HFF-Myc (cell line): ENCODE results near the gene SMIM10L2A.

Source experiments
- DNase-seq: peaks from one replicate; pipeline ENCODE4 v3.0.0-alpha.2; 2011; ENCODE audit warnings: low read depth; ENCODE audit errors: extremely low read depth
- H3K4me3 ChIP-seq: replicated peaks from 2 replicates; pipeline ENCODE4 v1.5.1; 2011; ENCODE audit warnings: low read depth, mild to moderate bottlenecking, control low read depth, low read length
- TF ChIP-seq, protein P1 (sequence below): IDR thresholded peaks from 2 replicates; pipeline ENCODE4 v1.5.1; 2012; ENCODE audit warnings: mild to moderate bottlenecking, low read depth, low read length, control low read depth; ENCODE audit errors: missing control alignments

SMIM10L2A gene

DNA sequence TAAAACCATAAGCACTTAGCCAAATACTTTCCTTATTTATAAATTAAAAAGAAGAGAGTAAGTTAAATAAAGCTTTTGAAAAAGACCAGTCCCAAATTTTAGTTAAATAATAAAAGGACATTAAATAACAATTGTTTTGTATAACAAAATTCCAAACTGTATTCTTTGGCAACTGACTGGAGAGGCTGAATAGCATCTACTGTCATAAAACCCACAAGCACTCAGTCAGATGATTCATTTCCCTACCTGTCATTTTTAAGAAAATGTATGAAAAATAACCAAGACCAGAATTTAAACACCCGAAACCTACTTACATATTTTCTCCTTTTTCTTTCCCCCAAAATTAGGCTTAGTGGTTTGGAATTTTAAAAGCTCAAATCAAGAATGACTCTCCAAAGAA is 32.5 kb upstream of the SMIM10L2A start:
- TF ChIP-seq, protein P1, sequence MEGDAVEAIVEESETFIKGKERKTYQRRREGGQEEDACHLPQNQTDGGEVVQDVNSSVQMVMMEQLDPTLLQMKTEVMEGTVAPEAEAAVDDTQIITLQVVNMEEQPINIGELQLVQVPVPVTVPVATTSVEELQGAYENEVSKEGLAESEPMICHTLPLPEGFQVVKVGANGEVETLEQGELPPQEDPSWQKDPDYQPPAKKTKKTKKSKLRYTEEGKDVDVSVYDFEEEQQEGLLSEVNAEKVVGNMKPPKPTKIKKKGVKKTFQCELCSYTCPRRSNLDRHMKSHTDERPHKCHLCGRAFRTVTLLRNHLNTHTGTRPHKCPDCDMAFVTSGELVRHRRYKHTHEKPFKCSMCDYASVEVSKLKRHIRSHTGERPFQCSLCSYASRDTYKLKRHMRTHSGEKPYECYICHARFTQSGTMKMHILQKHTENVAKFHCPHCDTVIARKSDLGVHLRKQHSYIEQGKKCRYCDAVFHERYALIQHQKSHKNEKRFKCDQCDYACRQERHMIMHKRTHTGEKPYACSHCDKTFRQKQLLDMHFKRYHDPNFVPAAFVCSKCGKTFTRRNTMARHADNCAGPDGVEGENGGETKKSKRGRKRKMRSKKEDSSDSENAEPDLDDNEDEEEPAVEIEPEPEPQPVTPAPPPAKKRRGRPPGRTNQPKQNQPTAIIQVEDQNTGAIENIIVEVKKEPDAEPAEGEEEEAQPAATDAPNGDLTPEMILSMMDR: no peak
- DNase-seq: no peak
- H3K4me3 ChIP-seq: no peak overlapping the region

DNA sequence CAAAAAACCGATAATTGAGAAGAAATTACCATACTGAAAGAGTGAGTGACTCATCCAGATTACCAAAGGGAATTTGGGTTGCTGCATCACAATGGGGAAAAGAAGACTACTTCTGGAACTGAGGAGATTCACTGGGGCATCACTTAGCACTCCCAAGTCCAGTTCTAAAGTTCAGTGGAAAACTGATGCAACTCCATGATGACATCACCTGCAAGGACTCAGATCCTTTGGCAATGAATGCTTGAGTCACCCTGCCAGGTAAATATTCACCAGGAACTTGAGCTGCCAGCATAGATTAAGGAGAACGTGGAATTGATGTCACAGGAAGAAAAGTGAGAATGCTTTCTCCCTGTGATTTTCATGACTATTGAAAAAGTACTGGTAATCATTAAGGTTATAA is 32.0 kb upstream of the SMIM10L2A start:
- H3K4me3 ChIP-seq: no peak overlapping the region

DNA sequence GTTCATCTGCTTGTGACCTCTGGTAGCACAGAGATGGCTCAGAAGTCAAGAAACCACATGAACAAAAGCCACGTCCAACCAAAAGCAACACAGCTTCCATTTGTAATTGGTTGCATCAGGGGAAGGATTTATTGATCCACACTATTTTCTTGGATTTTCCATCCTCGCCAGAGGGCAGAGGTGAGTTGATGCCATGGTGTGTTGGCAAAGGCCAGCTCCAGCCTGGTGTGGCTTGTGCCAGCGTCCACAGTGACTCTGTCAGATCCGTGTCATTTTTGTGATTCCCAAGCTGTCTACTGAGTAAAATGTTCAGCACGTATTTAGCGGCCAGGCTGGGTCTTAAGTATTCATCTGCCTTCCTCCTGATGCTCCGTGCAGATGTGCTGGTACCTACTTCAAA is 30.0 kb upstream of the SMIM10L2A start:
- TF ChIP-seq, protein P1: no peak
- H3K4me3 ChIP-seq: no peak overlapping the region
- no peak for DNase-seq

More for the DNA sequence above, 32.0 kb upstream of the SMIM10L2A start:
- TF ChIP-seq, protein P1: no peak
- no peak for DNase-seq

DNA sequence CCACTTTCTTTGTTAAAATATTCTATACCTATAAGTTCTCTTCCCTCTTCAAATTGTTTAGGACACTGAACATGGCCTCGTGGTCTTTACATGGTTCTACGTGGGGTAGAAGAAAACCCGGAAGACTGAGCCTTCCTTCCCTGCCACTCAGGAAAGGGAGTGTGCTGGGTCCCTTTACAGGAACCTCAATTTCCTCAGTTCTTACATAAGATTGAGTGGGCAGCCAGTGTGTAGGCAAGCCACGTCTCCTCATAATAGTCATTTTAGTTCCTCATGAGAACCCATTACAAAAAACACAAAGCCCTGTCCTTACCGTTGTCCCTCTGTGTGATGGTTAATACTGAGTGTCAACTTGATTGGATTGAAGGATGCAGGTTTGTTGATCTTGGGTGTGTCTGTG is 28.7 kb upstream of the SMIM10L2A start:
- TF ChIP-seq, protein P1: no peak
- no peak overlapping the region for H3K4me3 ChIP-seq
- no peak for DNase-seq

DNA sequence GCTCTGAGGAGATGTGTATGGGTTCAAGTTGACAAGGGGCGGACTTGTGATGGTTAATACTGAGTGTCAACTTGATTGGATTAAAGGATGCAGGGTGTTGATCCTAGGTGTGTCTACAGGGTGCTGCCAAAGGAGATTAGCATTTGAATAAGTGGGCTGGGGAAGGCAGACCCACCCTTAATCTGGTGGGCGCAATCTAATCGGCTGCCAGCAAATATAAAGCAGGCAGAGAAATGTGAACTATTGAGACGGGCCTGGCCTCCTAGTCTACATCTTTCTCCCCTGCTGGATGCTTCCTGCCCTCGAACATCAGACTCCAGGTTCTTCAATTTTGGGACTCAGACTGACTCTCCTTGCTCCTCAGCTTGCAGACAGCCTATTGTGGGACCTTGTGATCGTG is 26.7 kb upstream of the SMIM10L2A start:
- TF ChIP-seq, protein P1: no peak

DNA sequence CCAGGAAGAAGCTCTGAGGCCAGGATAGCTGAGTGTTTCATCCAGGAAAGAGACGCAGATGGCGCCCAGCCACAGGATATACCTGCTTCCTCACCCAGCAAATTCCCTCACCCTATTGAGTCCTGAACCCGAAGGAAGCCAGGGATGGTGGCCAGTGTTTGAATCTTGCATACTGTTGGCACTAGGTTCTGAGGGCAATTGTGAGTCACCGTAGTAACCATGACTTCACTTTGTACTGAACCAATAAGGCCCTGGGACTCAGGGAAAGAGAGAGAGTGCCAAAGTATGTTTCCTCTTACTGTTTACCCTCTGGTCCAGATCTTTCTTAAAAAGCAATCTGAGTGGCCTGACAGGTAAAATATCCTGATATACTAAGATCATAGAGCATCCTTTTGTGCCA is 25.6 kb upstream of the SMIM10L2A start:
- no peak for DNase-seq
- TF ChIP-seq, protein P1: no peak

More for the DNA sequence above, 26.7 kb upstream of the SMIM10L2A start:
- H3K4me3 ChIP-seq: no peak overlapping the region
- DNase-seq: no peak

DNA sequence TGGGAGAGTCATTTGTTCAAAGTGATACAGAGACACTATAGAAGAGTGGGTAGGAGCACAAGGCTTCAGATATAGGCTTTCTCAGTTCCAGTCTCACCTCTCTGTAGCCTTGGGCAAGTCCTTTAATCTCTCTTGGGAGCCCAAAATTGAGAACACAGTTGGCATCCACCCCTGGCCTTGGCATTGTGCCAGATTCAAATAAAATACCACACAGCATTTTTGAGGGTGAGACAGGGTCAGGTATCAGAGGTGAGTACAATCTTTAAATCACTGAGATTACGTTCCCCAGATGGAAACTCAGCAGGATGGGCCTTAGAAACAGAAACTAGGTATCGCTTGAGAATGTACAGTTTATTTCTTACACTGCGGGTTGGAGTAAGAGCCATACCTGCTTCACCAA is 25.2 kb upstream of the SMIM10L2A start:
- TF ChIP-seq, protein P1: no peak
- no peak overlapping the region for H3K4me3 ChIP-seq
- DNase-seq: no peak

More for the DNA sequence above, 25.6 kb upstream of the SMIM10L2A start:
- H3K4me3 ChIP-seq: no peak overlapping the region
